HG03571 (cell line): ENCODE measurements around the gene KIAA0319L.
"Not testable (repeated sequence)": the region's sequence is repeated elsewhere in the genome, so short reads cannot be mapped to it uniquely, and the experiment has no call there.

ENCODE experiments used
- ATAC-seq: cut with Tn5 transposase; IDR thresholded peaks from one replicate; pipeline ENCODE4 v1.9.1; 2021; ENCODE audit not compliant: unreplicated experiment

KIAA0319L gene

GRCh38 chr1:35557118-35557610, at the start of gene KIAA0319L:
KIAA0319L (minus strand) TSS chr1:35557403; CDS start chr1:35554491, 2,912 bp downstream.
- ATAC-seq: peak; percentile 76

- no peak for ATAC-seq
Observed at GRCh38 chr1:35605867-35606182, 48.6 kb upstream of the KIAA0319L start.

- ATAC-seq: no peak
Observed at GRCh38 chr1:35605071-35605866, 48.1 kb upstream of the KIAA0319L start.

GRCh38 chr1:35603941-35604340, 46.7 kb upstream of the KIAA0319L start:
- no peak for ATAC-seq

- ATAC-seq: no peak
Observed at GRCh38 chr1:35603468-35603867, 46.3 kb upstream of the KIAA0319L start.

GRCh38 chr1:35600593-35600992, 43.4 kb upstream of the KIAA0319L start:
- ATAC-seq: no peak

- ATAC-seq: no peak
Observed at GRCh38 chr1:35599411-35599810, 42.2 kb upstream of the KIAA0319L start.

- no peak for ATAC-seq
Observed at GRCh38 chr1:35598895-35599294, 41.7 kb upstream of the KIAA0319L start.

- no peak for ATAC-seq
Observed at GRCh38 chr1:35597870-35598269, 40.7 kb upstream of the KIAA0319L start.

GRCh38 chr1:35595684-35596083, 38.5 kb upstream of the KIAA0319L start:
- no peak for ATAC-seq

GRCh38 chr1:35594005-35594760, 37.0 kb upstream of the KIAA0319L start:
- no peak for ATAC-seq

- no peak for ATAC-seq
Observed at GRCh38 chr1:35592991-35593769, 36.0 kb upstream of the KIAA0319L start.

- ATAC-seq: no peak
Observed at GRCh38 chr1:35591211-35591610, 34.0 kb upstream of the KIAA0319L start.

- ATAC-seq: no peak
Observed at GRCh38 chr1:35590476-35591040, 33.4 kb upstream of the KIAA0319L start.

GRCh38 chr1:35589516-35590427, 32.6 kb upstream of the KIAA0319L start:
- no peak for ATAC-seq

- ATAC-seq: no peak
Observed at GRCh38 chr1:35588197-35588910, 31.2 kb upstream of the KIAA0319L start.

- no peak for ATAC-seq
Observed at GRCh38 chr1:35587736-35588135, 30.5 kb upstream of the KIAA0319L start.

- ATAC-seq: no peak
Observed at GRCh38 chr1:35586808-35587207, 29.6 kb upstream of the KIAA0319L start.

GRCh38 chr1:35585805-35586204, 28.6 kb upstream of the KIAA0319L start:
- ATAC-seq: not testable (repeated sequence)
